ENCODE measurements around the gene CTDSP2.
"Not testable (repeated sequence)": the region's sequence is repeated elsewhere in the genome, so short reads cannot be mapped to it uniquely, and the experiment has no call there.

CTDSP2 gene

GRCh38 chr12:57834086-57834876, 12.2 kb downstream of the CTDSP2 start:
- DNase-seq: no peak

- no peak for DNase-seq
These were observed 12.9 kb downstream of the CTDSP2 start for GRCh38 chr12:57833672-57834071.

- peak; percentile 50 for DNase-seq
These were observed 13.6 kb downstream of the CTDSP2 start for GRCh38 chr12:57832966-57833365.

GRCh38 chr12:57830393-57830792, 16.1 kb downstream of the CTDSP2 start:
- DNase-seq: no peak

- DNase-seq: no peak
These were observed 17.3 kb downstream of the CTDSP2 start for GRCh38 chr12:57829025-57829777.

- no peak for DNase-seq
These were observed 19.6 kb downstream of the CTDSP2 start for GRCh38 chr12:57826966-57827365.

GRCh38 chr12:57826400-57826799, 20.1 kb downstream of the CTDSP2 start:
- DNase-seq: no peak

- DNase-seq: no peak
These were observed 21.1 kb downstream of the CTDSP2 start for GRCh38 chr12:57825451-57825850.

- no peak for DNase-seq
These were observed 22.5 kb downstream of the CTDSP2 start for GRCh38 chr12:57823908-57824640.

GRCh38 chr12:57823131-57823907, 23.2 kb downstream of the CTDSP2 start:
- DNase-seq: no peak

- no peak for DNase-seq
These were observed 24.0 kb downstream of the CTDSP2 start for GRCh38 chr12:57822392-57823130.

- no peak for DNase-seq
These were observed 24.9 kb downstream of the CTDSP2 start for GRCh38 chr12:57821474-57822214.

- DNase-seq: not testable (repeated sequence)
These were observed 25.5 kb downstream of the CTDSP2 start for GRCh38 chr12:57821015-57821414.

- DNase-seq: not testable (repeated sequence)
These were observed 26.4 kb downstream of the CTDSP2 start for GRCh38 chr12:57820119-57820518.

- not testable (repeated sequence) for DNase-seq
These were observed 28.6 kb downstream of the CTDSP2 start for GRCh38 chr12:57817990-57818331.

- no peak for DNase-seq
These were observed 29.1 kb downstream of the CTDSP2 start for GRCh38 chr12:57817261-57817989.

- no peak for DNase-seq
These were observed 29.7 kb downstream of the CTDSP2 start for GRCh38 chr12:57816855-57817151.

GRCh38 chr12:57816001-57816854, 30.3 kb downstream of the CTDSP2 start:
- DNase-seq: no peak

- DNase-seq: no peak
These were observed 31.1 kb downstream of the CTDSP2 start for GRCh38 chr12:57815177-57816000.
